OCI-LY3 (cell line): Measurements from ENCODE around the gene TMEM132D.

Source experiments
- EZH2phosphoT487 ChIP-seq: fragments of 200-600 bp; shearing (Covaris generic); IDR thresholded peaks from 2 replicates; pipeline ENCODE4 v1.6.1; 2018; ENCODE audit warnings: antibody characterized with exemption, mixed run types, low read depth
- TF ChIP-seq, protein P1 (sequence below): fragments of 200-600, 300-600 bp; sonication (generic); IDR thresholded peaks from 2 replicates; pipeline ENCODE4 v1.5.1; 2014; ENCODE audit warnings: antibody characterized with exemption, low read length, low read depth

DNA sequence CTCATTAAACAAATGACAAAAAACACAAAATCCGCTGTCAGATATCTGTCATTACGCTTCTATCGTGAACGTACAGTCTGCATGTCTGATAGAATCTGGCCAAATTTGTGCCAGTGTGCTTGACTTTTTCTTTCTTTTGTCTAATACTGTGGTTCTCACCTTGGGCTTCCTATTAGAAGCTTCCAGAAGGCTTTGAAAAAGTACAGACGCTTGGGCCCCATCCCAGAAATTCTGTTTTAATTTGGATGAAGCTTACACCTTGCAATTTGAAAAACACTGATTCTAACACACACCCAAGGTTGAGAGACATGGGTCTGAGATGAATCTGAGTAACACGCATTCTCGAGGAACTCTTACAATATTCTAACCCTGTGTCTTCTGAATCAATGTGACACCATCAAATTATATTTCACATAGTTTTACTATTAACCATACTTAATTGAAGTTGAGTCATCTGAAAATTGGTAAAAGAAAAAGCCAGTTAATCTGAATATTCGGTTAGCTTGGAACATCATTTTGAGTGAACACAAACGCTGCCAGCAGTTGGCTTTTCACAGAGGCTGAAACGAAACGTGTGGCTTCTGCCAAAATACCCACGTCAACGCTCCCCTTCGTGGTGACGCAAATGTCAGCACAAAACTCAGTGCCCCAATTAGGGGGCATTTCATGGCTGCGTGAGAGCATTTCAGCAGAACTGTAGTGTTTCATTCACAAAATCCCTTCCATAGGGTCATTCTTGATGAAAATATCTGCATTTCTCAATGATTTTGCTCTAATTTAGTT lies 420.5 kb downstream of the TMEM132D start:
- TF ChIP-seq, protein P1, sequence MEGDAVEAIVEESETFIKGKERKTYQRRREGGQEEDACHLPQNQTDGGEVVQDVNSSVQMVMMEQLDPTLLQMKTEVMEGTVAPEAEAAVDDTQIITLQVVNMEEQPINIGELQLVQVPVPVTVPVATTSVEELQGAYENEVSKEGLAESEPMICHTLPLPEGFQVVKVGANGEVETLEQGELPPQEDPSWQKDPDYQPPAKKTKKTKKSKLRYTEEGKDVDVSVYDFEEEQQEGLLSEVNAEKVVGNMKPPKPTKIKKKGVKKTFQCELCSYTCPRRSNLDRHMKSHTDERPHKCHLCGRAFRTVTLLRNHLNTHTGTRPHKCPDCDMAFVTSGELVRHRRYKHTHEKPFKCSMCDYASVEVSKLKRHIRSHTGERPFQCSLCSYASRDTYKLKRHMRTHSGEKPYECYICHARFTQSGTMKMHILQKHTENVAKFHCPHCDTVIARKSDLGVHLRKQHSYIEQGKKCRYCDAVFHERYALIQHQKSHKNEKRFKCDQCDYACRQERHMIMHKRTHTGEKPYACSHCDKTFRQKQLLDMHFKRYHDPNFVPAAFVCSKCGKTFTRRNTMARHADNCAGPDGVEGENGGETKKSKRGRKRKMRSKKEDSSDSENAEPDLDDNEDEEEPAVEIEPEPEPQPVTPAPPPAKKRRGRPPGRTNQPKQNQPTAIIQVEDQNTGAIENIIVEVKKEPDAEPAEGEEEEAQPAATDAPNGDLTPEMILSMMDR, result no peak
- no peak for TF ChIP-seq EZH2phosphoT487
